Sigmoid colon (tissue), 4 donors: Measurements from ENCODE around the gene TMPRSS5.

Experiments used
- CTCF ChIP-seq, 4 experiments: fragments of 450-650 bp in 3 of 4; fragments of 200-600 bp in 1 of 4; IDR thresholded peaks; one replicate each; pipeline ENCODE4 v1.5.1; 2016 to 2019; ENCODE audit warnings: antibody characterized with exemption in 4 of 4, mild to moderate bottlenecking in 3 of 4, moderate library complexity in 2 of 4
- EP300 ChIP-seq, 4 donors: sonication (generic); formaldehyde crosslinking; IDR thresholded peaks; one replicate each; pipeline ENCODE4 v1.6.1; 2017; ENCODE audit warnings: antibody characterized with exemption in 4 of 4
- POLR2A ChIP-seq, 2 donors: fragments of 450-650 bp; IDR thresholded peaks; one replicate each; pipeline ENCODE4 v1.6.1; 2016; ENCODE audit warnings: antibody characterized with exemption in 2 of 2, mild to moderate bottlenecking in 2 of 2, moderate library complexity in 2 of 2
- POLR2AphosphoS5 ChIP-seq, 4 donors: sonication (generic); formaldehyde crosslinking; IDR thresholded peaks; one replicate each; pipeline ENCODE4 v1.6.1; 2017; ENCODE audit warnings: antibody characterized with exemption in 4 of 4

GRCh38 chr11:113647856-113648255 is 58.3 kb downstream of the TMPRSS5 start:
- TF ChIP-seq CTCF (IDR thresholded peaks at IDR 0.05) (no peak), POLR2A (IDR thresholded peaks at IDR 0.05) (no peak), POLR2AphosphoS5 (IDR thresholded peaks at IDR 0.05) (no peak), EP300 (IDR thresholded peaks at IDR 0.05) (no peak)
